ENCODE measurements around the gene RPP25. TPM values are rescaled to one million over a fixed set of nuclear protein-coding genes. Genes with fewer than 3 reads are reported as not detected.

Gene RPP25
- total and polyA plus RNA-seq, 2 of the 13 experiments (the other 11 are each of a cell fraction or from before 2014, with no cell fraction given), result 0.05 to 0.11 TPM

GRCh38 chr15:74937590-74938371 is 18.8 kb downstream of the RPP25 start, which contains the start of gene COX5A (continued):
- no peak for TF ChIP-seq NKX3-1 (CRISPR knock-in tag; IDR thresholded peaks at IDR 0.05)
- TF ChIP-seq GATAD1 (CRISPR knock-in tag; IDR thresholded peaks at IDR 0.05), result peak; percentile 71
- peak; percentile 52; the same call in 1 of the 2 replicates for TF ChIP-seq MEIS1 (CRISPR knock-in tag; IDR thresholded peaks at IDR 0.05; ENCODE audit: borderline replicate concordance)
- TF ChIP-seq ZNF629 (CRISPR knock-in tag; conservative IDR thresholded peaks at IDR 0.05), result no peak
- TF ChIP-seq TERF1 (CRISPR knock-in tag; IDR thresholded peaks at IDR 0.05), result no peak
- no peak; the same call in 1 of the 2 replicates for TF ChIP-seq ELF3 (CRISPR knock-in tag; IDR thresholded peaks at IDR 0.05)
- TF ChIP-seq NFYC (CRISPR knock-in tag; IDR thresholded peaks at IDR 0.05), result 0 out of 2 replicates have a peak, but pooled peaks have one; percentile 14
- no peak for TF ChIP-seq FOXA3 (CRISPR knock-in tag; IDR thresholded peaks at IDR 0.05)
- TF ChIP-seq ZNF772 (CRISPR knock-in tag; IDR thresholded peaks at IDR 0.05), result peak; percentile 87
- TF ChIP-seq ZNF326 (CRISPR knock-in tag; IDR thresholded peaks at IDR 0.05; ENCODE audit: borderline replicate concordance), result no peak
- TF ChIP-seq KAT2B (IDR thresholded peaks at IDR 0.05; ENCODE audit: borderline replicate concordance, low read depth, low read length), result no peak
- TF ChIP-seq MTA3 (CRISPR knock-in tag; IDR thresholded peaks at IDR 0.05), result no peak
- TF ChIP-seq ZBTB1 (CRISPR knock-in tag; IDR thresholded peaks at IDR 0.05; ENCODE audit: borderline replicate concordance), result no peak
- TF ChIP-seq ZNF10 (CRISPR knock-in tag; IDR thresholded peaks at IDR 0.05; ENCODE audit: borderline replicate concordance, low read depth), result no peak
- TF ChIP-seq ZNF382 (CRISPR knock-in tag; IDR thresholded peaks at IDR 0.05; ENCODE audit: borderline replicate concordance), result no peak
- peak; percentile 94 for TF ChIP-seq ZNF501 (CRISPR knock-in tag; IDR thresholded peaks at IDR 0.05)
- TF ChIP-seq ZHX1 (CRISPR knock-in tag; IDR thresholded peaks at IDR 0.05; ENCODE audit: low read depth), result 0 out of 2 replicates have a peak, but pooled peaks have one; percentile 73
- TF ChIP-seq ZNF136 (CRISPR knock-in tag; IDR thresholded peaks at IDR 0.05; ENCODE audit: low read depth), result no peak
- no peak for TF ChIP-seq ZFP62 (CRISPR knock-in tag; IDR thresholded peaks at IDR 0.05)
- peak; percentile 80 for TF ChIP-seq ZNF574 (CRISPR knock-in tag; IDR thresholded peaks at IDR 0.05)
- peak; percentile 63 for TF ChIP-seq MXD1 (CRISPR knock-in tag; IDR thresholded peaks at IDR 0.05)

All from HepG2 (cell line).